Osteocyte (in vitro differentiated cells): ENCODE measurements around the gene CD80. TPM values are rescaled to one million over a fixed set of nuclear protein-coding genes. Genes with fewer than 3 reads are reported as not detected.
"Not testable (repeated sequence)": the region's sequence is repeated elsewhere in the genome, so short reads cannot be mapped to it uniquely, and the experiment has no call there.

Experiments used
- DNase-seq: peaks from one replicate; pipeline ENCODE4 v3.0.0; 2021; ENCODE audit warnings: mixed read lengths; ENCODE audit not compliant: unreplicated experiment; ENCODE audit errors: extremely low spot score
- H3K27ac Mint-ChIP-seq: one replicate; pipeline ENCODE4 v1.8.0; 2021; ENCODE audit warnings: mild to moderate bottlenecking, mixed read lengths; ENCODE audit not compliant: unreplicated experiment
- H3K27me3 Mint-ChIP-seq: one replicate; pipeline ENCODE4 v1.8.0; 2021; ENCODE audit warnings: mixed read lengths; ENCODE audit not compliant: unreplicated experiment
- H3K36me3 Mint-ChIP-seq: one replicate; pipeline ENCODE4 v1.8.0; 2021; ENCODE audit warnings: mixed read lengths; ENCODE audit not compliant: unreplicated experiment
- H3K4me1 Mint-ChIP-seq: one replicate; pipeline ENCODE4 v1.8.0; 2021; ENCODE audit warnings: mixed read lengths; ENCODE audit not compliant: unreplicated experiment
- H3K4me3 Mint-ChIP-seq: one replicate; pipeline ENCODE4 v1.8.0; 2021; ENCODE audit warnings: mild to moderate bottlenecking, moderate library complexity, mixed read lengths; ENCODE audit not compliant: unreplicated experiment
- H3K9me3 Mint-ChIP-seq: one replicate; pipeline ENCODE4 v1.8.0; 2021; ENCODE audit warnings: mixed read lengths; ENCODE audit not compliant: unreplicated experiment
- CTCF ChIP-seq: fragments of 200-600 bp; sonication (generic); IDR thresholded peaks from 2 replicates; pipeline ENCODE4 v1.5.0; 2021; ENCODE audit warnings: antibody characterized with exemption, mild to moderate bottlenecking, moderate library complexity
- total RNA-seq: library from RNA; stranded (reverse); gene quantifications from 2 replicates; pipeline ENCODE4 v1.2.1, GENCODE V29; 2021

CD80 gene
- total RNA-seq, 1 donor from 2014 or later, result not detected

- H3K27ac Mint-ChIP-seq, result no peak overlapping the region
Measured at GRCh38 chr3:119571230-119571629, 11.8 kb upstream of the CD80 start.

DNA sequence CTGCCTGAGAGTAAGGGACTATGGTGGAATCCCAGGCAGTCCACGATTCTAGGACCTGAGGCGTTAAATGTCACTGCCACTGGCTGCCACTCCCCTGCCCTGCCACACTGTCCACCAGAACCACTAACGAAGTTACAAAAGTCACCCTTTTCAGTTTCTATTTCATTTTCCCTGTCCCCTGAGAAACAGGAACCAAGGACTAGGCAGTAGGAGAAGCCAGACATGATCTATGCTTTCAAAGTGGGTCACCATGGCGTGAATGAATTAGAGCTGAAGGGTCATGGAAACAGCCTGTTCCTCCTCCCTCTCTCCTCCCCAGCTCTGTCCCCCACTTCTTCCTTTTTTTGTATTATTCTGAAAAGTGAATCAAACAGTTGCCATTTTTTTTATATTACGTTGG, 10.8 kb upstream of the CD80 start:
- H3K4me3 Mint-ChIP-seq, result no peak overlapping the region
- no peak for TF ChIP-seq CTCF
- H3K4me1 Mint-ChIP-seq, result peaks cover 2% of the 10 kb centered on the region
- H3K9me3 Mint-ChIP-seq, result no peaks in the 10 kb centered on the region
- no peak overlapping the region for H3K27ac Mint-ChIP-seq
- no peaks in the 10 kb centered on the region for H3K36me3 Mint-ChIP-seq
- peaks cover 24% of the 10 kb centered on the region for H3K27me3 Mint-ChIP-seq
- no peak for DNase-seq

More at GRCh38 chr3:119571230-119571629, 11.8 kb upstream of the CD80 start:
- peaks cover 2% of the 10 kb centered on the region for H3K4me1 Mint-ChIP-seq
- TF ChIP-seq CTCF, result no peak
- H3K27me3 Mint-ChIP-seq, result peaks cover 24% of the 10 kb centered on the region
- no peaks in the 10 kb centered on the region for H3K36me3 Mint-ChIP-seq
- DNase-seq, result no peak
- H3K9me3 Mint-ChIP-seq, result no peaks in the 10 kb centered on the region
- no peak overlapping the region for H3K4me3 Mint-ChIP-seq

DNA sequence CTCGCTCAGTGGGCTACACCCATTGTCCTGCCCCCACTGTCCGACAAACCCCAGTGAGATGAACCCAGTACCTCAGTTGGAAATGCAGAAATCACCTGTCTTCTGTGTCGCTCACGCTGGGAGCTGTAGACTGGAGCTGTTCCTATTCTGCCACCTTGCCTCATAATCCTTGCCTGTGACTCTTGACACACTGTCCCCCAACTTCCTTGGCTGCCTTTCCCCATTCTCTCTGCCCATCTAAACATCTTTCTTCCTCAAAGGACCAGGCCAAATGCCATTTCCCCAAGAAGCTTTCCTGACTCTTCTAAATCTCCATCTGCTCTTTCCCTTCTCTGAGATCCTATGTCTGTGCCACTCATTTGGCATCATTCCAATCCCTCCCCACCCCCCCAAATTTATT, 9.7 kb upstream of the CD80 start:
- no peak overlapping the region for H3K4me3 Mint-ChIP-seq
- peaks cover 26% of the 10 kb centered on the region for H3K27me3 Mint-ChIP-seq
- no peak for TF ChIP-seq CTCF

DNA sequence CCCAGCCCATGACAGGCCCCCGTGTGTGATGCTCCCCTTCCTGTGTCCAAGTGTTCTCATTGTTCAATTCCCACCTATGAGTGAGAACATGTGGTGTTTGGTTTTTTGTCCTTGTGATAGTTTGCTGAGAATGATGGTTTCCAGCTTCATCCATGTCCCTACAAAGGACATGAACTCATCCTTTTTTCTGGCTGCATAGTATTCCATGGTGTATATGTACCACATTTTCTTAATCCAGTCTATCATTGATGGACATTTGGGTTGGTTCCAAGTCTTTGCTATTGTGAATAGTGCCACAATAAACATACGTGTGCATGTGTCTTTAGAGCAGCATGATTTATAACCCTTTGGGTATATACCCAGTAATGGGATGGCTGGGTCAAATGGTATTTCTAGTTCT, 3.9 kb upstream of the CD80 start:
- not testable (repeated sequence) for DNase-seq, H3K9me3 Mint-ChIP-seq, H3K4me1 Mint-ChIP-seq, H3K4me3 Mint-ChIP-seq, H3K27ac Mint-ChIP-seq, H3K36me3 Mint-ChIP-seq
- H3K27me3 Mint-ChIP-seq, result peaks cover 18% of the 10 kb centered on the region

More for the DNA sequence above, 9.7 kb upstream of the CD80 start:
- no peaks in the 10 kb centered on the region for H3K9me3 Mint-ChIP-seq
- no peak for DNase-seq
- H3K4me1 Mint-ChIP-seq, result peaks cover 2% of the 10 kb centered on the region
- H3K27ac Mint-ChIP-seq, result no peak overlapping the region
- no peaks in the 10 kb centered on the region for H3K36me3 Mint-ChIP-seq

- TF ChIP-seq CTCF, result no peak
- H3K9me3 Mint-ChIP-seq, result no peaks in the 10 kb centered on the region
- DNase-seq, result no peak
- H3K4me1 Mint-ChIP-seq, result no peaks in the 10 kb centered on the region
- H3K27ac Mint-ChIP-seq, result no peak overlapping the region
- H3K36me3 Mint-ChIP-seq, result no peaks in the 10 kb centered on the region
- H3K27me3 Mint-ChIP-seq, result peaks cover 13% of the 10 kb centered on the region
- no peak overlapping the region for H3K4me3 Mint-ChIP-seq
Measured at GRCh38 chr3:119562307-119562961, 3.0 kb upstream of the CD80 start.
